HG03520 (cell line): ENCODE measurements around the gene MX2.

ENCODE experiments used
- ATAC-seq: cut with Tn5 transposase; IDR thresholded peaks from one replicate; pipeline ENCODE4 v1.9.1; 2021; ENCODE audit warnings: mild to moderate bottlenecking, moderate library complexity; ENCODE audit not compliant: unreplicated experiment

The MX2 gene

DNA sequence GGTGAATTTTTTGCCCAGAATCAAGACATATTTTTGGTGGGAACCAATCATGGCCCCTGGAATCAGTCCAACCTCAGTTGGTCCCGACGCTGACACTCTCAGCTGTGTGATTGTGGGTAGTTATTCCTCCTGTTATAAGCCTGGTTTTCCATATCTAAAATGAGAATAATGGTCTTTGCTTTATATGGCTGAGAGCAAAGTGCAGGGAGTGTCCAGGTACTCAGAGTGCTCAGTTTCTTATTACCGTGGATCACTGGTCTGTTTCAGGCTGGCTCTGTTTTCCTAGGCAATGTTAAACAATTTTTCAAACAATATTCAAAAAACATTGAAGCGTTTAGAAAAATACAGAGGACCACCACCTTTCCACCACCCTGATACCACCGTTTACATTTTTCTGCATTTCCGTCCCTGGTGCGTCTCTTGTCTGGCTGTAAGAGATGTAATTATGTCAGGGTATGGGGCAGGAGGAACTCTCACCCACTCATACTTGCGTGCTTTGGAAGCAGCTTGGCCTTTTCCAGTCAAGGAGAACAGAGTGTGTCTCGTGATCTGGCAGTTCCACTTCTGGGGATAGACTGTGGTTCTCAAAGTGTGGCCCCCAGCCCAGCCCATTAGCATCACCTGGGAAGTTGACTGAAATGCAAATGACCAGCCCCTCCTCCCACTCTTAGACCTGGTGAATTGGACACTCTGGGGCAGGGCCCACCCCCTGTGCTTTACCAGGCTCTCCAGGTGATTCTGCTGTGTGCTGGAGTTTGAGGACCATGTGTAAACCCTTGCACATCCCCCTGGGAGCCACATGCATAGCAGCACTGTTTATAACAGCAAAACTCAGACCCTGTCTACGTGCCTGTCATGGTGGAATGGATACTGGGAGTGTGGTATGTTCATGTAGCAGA is 71.0 kb downstream of the MX2 start:
- ATAC-seq, result no peak

DNA sequence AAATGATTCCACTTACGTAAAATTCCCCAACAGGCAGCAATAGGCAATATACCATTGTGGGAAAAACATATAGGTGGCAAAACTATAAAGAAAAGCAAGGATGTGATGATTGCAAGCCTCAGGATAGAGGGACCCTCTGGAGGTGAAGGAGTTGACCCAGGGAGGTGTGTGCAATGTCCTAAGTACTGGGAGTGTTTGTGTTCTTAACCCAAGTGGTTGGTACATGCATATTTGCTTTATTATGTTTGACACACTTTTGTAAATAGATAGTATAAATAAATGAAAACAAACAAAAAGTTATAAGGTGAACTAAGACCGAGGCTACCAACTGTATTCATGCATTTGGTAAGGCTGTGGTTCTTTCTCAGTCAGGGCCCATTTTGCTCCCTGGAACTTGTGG is 71.7 kb downstream of the MX2 start:
- no peak for ATAC-seq

DNA sequence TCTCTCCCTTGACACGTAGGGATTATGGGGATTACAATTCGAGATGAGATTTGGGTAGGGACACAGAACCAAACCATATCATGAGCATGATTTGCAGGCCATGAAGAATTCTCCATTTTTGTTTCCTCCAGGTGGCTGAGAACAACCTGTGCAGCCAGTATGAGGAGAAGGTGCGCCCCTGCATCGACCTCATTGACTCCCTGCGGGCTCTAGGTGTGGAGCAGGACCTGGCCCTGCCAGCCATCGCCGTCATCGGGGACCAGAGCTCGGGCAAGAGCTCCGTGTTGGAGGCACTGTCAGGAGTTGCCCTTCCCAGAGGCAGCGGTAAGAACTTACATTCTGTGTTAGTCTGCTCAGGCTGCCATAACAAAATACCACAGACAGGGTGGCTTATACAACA is 73.9 kb downstream of the MX2 start:
- no peak for ATAC-seq

DNA sequence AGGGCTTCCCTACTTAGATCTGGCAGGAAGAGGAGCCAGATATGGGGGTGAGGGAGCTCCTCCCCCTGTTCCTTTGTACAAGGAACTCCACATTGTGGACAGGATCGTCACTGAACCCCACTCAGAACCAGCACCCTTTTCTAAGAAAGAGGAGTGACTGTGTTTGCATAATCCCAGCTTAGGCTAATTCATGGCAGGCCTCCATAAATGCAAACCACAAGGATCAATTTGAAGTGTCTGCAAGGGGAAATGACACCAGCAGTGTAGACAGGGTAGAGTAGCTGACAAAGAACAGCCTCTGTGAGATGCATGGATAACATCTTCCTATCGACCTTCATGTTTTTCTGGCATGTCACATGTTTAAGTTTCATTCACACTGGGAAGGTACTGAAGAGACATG is 75.9 kb downstream of the MX2 start:
- no peak for ATAC-seq

DNA sequence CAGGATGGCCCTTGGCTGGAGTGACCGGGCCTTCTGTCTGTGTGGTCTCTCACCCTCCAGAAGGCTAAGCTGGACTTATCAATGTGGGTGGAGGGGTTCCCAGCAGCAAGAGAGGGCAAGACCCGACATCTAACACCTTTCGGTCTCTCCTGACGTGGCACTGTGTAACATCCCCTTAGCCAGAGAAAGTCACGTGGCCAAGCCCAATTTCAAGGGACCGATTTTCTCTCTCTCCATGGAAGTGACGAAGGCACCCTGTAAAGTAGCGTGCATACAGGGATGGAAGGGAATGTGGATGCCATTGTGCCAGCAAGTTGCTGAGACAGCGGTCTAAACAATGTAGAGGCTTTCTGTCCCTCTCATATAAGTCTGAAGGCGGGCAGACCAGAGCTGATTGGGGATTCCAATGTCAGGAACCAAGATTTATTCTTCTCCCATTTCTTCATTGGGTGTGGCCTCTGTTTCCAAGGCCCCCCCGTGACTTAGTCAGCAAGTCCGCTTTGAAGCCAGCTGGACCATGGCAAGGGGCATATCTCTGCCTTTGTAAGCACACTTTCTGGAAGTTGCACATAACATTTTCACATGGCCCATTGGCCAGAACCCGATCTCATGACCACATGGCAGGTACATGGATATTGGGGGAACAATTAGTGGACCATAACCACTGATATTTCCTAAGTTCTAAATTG is 76.7 kb downstream of the MX2 start:
- ATAC-seq, result no peak

DNA sequence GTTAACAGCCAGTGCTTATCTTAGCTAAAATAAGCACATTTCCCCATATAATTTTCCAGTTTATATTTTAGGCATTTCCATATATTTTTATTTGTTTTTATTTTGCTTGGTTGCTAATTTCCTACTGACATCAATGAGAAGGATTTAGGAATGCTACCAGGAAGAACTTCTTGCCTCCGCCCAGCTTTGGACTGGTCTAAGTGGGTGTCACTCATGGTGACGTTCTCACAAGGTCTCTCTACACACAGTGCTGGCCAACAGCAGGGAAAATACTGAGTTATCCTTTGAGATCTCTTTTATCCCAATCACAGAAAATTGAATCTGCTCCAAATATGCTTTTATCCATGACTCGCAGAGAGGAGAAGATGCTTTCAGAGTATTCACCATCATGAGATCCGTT is 77.4 kb downstream of the MX2 start:
- no peak for ATAC-seq

DNA sequence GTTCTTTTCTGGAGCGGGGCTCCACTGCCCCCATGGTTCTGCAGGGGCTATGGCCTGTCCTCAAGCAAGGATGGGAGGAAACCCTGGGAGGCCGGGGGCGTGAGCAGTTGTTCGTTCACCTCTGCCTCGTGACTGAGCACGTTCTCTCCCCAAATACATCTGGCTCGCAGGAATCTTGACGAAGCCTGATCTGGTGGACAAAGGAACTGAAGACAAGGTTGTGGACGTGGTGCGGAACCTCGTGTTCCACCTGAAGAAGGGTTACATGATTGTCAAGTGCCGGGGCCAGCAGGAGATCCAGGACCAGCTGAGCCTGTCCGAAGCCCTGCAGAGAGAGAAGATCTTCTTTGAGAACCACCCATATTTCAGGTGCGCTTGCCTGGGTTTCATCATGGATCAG is 79.7 kb downstream of the MX2 start:
- no peak for ATAC-seq

DNA sequence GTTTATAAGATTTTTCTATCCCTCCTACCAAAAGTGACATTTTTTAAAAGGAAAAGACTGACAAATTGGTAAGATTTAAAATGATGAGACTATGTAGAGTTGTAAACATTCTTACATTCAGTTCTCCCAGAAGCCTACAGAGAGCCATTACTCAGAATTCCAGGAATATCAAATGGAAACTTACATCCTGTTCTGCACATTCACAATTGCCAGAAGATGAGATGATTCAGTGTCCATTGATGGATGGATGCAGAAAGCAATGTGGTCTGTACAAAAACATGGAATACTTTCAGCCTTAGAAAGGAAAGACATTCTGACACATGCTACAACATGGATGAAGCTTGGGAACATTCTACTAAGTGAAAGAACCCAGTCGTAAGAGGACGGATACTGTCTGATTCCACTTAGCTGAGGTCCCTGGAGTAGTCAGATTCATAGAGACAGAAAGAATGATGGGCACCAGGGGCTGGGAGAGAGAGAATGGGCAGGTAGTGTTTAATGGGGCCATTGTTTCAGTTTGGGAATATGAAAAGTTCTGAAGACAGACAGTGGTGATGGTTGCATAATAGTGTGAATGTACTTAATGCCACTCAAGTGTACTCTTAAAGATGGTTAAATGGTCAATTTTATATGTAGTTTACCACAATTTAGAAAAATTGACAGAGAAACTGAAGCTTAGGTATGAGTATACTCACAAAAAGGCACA is 80.8 kb downstream of the MX2 start:
- no peak for ATAC-seq

DNA sequence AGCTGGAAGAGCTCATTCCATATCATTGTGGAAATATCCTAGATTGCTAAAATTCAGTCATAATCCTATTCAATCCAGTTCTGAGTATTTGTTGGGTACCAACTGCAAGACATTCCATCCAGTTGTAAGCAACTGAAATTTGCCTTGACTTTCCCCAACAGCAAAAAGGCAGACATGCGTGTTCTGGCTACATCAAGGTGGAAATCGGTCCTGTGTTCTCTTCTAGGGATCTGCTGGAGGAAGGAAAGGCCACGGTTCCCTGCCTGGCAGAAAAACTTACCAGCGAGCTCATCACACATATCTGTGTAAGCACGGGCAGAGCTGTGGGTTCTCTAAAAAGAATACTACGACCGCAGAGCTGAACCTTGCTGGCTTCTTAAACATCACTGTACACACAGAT is 81.7 kb downstream of the MX2 start:
- ATAC-seq, result no peak

DNA sequence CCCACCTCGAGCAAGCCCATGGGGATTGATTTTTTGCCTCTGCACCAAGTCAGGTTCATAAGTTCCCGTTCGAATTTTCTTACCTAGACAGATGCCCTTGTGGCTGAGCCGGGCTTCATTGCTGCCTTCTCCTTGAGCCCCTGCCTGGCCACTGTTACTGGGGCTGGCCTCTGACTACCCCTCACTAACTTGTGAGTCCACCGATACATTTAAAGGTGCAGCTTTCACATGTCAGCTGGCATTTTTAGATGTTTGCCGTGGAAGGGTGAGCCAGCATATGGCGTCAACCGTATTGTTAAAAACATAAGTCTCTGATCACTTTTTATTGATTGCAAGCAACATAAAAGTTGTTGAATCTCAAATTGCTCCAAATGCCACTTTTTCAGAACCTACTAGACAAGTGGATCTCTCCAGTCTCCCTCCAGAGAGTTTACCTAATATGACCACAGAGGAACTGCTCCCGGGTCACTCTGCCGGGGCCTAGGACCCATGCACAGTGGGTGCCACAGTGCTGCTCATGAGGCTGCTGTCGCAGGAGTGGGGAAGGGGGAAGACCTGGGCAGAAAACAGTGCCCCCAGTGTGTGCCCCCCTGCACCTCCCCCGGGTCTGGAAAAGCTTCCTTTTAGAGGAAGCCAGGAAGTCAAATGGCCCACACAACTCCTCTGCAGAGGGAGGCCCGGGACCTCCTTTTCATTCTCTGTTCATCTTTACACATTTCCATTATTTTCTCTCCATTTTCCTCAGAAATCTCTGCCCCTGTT is 83.1 kb downstream of the MX2 start:
- ATAC-seq, result no peak

DNA sequence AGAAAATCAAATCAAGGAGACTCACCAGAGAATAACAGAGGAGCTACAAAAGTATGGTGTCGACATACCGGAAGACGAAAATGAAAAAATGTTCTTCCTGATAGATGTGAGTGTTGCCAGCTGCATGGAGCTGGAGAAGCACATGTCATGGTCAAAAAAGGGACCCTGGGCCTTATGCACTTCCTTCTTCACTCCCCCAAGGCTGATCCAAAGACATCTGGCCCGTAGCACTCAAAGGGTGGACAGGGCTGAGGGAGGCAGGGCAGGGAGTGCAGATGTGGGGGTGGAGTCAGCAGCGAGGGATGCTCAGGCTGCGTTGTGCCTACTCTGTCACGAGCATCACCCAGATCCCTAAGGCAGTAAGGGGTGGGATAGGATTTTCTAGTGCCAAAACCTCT is 83.6 kb downstream of the MX2 start:
- ATAC-seq, result no peak

DNA sequence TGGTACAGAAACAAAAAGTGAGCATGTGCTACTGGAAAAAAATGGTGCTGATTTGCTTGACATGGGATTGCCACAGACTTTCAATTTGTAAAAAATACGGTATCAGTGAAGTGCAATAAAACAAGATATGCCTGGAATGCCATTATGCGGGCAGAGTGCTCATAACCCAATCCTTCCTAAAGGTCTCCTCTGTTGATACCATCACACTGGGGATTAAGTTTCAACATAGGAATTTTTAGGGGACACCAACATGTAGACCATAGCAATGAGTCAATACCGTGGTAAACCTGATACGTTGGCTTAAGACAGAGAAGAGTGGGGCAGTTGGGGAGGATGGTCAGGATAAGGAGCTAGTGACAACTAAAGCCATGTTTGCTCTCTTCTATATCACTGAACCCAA is 84.8 kb downstream of the MX2 start:
- no peak for ATAC-seq

DNA sequence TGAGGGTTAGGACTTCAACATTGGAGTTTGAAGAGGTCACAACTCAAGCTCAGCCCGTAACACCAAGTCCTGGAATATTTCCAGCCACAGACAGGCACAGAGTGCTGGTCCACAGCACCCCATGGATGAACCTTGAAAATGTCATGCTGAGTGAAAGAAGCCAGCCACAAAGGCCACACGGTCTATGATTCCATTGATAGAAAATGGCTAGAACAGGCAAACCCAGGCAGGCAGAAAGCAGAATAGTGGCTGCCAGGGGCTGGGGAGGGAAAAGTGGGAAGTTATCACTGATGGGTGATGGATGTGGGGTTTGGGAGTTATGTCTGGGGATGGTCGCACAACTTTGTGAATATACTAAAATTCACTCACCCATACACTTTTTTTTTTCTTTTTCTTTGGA is 85.5 kb downstream of the MX2 start:
- no peak for ATAC-seq

DNA sequence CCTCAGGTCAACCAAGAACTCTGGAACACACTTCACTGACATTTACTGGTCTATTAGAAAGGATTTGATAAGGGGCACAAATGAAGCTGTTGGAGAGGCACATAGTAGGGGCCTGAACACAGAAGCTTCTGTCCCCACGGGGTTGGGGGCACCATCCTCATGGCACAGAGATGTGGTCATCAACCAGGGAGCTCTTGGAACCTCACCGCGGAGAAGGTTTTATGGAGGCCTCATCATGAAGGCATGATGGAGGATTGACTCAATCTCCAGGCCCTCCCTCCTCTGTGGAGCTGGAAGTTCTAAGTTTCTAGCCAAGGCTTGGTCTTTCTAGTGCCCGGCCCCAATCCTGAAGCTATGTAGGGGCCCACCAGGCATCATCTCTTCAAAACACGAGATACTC is 87.8 kb downstream of the MX2 start:
- no peak for ATAC-seq

DNA sequence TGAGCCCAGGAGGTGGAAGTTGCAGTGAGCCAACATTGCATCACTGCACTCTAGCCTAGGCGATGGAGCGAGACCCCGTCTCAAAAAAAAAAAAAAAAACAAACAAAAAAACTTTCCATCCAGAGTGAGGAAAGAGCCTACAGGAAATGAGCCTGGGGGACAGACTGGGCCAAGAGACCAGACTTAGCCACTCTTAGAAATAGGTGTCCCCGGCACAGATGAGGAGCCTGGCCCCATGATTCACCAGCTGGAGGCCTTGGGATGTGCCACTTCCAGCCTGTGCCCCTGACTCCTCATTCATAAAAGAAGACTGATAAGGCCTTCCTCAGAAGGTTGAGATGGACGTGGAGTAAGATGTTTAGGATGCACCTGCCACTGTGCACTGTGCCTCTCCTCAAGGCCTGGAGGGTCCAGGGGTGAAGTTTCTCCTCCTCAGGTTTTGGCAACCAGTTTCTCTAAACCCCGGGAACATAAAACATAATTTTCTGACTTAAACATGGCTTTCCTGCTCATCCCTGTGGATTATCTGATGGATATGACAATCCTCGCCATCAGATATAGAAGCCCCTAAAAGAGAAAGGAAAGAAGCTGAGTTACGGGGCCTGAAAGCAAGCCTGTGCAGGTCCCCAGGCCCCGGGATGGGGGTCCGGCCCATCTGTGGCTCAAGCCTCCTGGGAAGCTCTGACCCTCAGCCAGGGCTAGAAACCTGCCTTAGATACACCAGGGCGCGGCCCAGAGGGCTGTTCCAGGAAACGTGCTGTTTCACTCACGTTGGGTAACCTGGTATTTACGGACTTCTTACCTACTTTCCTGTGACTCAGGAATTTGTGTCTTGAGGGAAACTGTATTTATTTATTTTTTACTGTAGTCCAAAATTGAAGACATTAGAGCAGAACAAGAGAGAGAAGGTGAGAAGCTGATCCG is 90.2 kb downstream of the MX2 start:
- no peak for ATAC-seq

DNA sequence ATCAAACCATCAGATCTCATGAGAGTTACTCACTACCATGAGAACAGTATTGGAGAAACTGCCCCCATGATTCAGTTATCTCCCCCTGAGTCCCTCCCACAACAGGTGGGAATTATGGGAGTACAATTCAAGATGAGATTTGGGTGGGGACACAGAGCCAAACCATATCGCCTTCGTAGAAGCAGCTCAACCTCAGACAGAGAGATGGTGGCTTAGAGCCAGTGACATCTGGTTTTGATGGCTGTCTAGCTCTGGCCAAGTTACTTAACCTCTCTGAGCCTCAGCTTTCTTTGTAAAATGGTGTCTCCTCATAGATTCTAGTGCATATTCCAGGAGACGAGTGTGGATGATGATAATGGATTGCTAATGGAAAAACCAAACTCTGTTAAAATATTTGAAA is 91.4 kb downstream of the MX2 start:
- ATAC-seq, result no peak

DNA sequence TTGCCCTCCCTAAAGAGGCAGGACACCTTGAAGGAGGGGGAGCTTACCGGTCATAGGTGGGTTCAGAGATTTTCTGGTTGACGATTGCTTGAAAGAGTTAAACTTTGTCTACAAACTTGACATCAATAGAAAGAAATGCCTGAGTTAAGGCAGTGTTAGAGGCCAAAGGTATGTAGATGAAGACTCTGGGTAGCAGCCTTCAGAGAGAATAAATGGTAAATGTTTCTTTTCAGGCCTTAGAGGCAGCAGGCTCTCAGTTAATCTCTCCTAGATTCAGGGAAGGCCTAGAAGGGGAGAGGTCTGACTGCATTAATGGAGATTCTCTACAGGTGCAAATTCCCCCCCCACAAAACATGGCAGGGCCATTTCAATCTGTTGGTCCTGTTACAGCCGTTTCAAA is 91.9 kb downstream of the MX2 start:
- no peak for ATAC-seq

DNA sequence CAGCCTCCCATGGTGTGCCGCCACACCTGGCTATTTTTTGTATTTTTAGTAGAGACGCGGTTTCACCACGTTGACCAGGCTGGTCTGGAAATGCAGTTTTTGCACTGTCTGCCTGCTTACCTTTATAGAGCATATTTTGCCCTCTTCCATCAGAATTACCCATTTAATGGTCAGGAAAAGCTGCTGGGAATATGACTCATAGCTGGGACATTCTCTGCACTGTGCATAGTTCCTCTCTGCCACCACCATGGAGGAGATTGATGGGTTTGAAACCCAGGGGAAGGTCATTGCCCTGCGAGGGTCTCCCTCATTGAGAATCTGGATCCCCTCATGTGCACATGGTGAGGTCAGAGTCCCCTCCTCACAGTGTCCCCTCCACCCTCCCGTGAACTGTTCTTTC is 96.3 kb downstream of the MX2 start:
- no peak for ATAC-seq

DNA sequence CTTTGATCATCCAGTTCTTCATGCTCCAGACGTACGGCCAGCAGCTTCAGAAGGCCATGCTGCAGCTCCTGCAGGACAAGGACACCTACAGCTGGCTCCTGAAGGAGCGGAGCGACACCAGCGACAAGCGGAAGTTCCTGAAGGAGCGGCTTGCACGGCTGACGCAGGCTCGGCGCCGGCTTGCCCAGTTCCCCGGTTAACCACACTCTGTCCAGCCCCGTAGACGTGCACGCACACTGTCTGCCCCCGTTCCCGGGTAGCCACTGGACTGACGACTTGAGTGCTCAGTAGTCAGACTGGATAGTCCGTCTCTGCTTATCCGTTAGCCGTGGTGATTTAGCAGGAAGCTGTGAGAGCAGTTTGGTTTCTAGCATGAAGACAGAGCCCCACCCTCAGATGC is 96.7 kb downstream of the MX2 start:
- ATAC-seq, result no peak
